Sigmoid colon (tissue), 7 donors: ENCODE data around the gene GALNT12. TPM values are rescaled to one million over a fixed set of nuclear protein-coding genes. Genes with fewer than 3 reads are reported as not detected.

Experiments used
- DNase-seq: peaks from one replicate; pipeline ENCODE4 v3.0.0-alpha.2; 2019
- H3K27ac ChIP-seq, 4 donors: fragments of 200-600 bp; sonication (generic); one replicate each; pipeline ENCODE4 v1.5.1; 2016 to 2019; ENCODE audit warnings: mild to moderate bottlenecking in 1 of 4
- H3K27me3 ChIP-seq, 3 donors: fragments of 200-600 bp; sonication (generic); one replicate each; pipeline ENCODE4 v1.5.1; 2019; ENCODE audit warnings: mild to moderate bottlenecking in 1 of 3
- H3K36me3 ChIP-seq, 4 donors: fragments of 200-600 bp; sonication (generic); one replicate each; pipeline ENCODE4 v1.5.1; 2016 to 2019
- H3K4me1 ChIP-seq, 4 donors: fragments of 200-600 bp; sonication (generic); one replicate each; pipeline ENCODE4 v1.5.1; 2017 to 2019
- H3K4me3 ChIP-seq, 4 donors: fragments of 200-600 bp; sonication (generic); one replicate each; pipeline ENCODE4 v1.5.1; 2017 to 2019; ENCODE audit warnings: mild to moderate bottlenecking in 2 of 4, moderate library complexity in 1 of 4
- H3K9me3 ChIP-seq, 4 donors: fragments of 200-600 bp in 3 of 4; sonication (generic) in 3 of 4; one replicate each; pipeline versions ENCODE4 v1.5.1 to v1.6.1; 2013 to 2019
- EP300 ChIP-seq, 4 donors: sonication (generic); formaldehyde crosslinking; IDR thresholded peaks; one replicate each; pipeline ENCODE4 v1.6.1; 2017; ENCODE audit warnings: antibody characterized with exemption in 4 of 4
- POLR2A ChIP-seq, 2 donors: fragments of 450-650 bp; IDR thresholded peaks; one replicate each; pipeline ENCODE4 v1.6.1; 2016; ENCODE audit warnings: antibody characterized with exemption in 2 of 2, mild to moderate bottlenecking in 2 of 2, moderate library complexity in 2 of 2
- POLR2AphosphoS5 ChIP-seq, 4 donors: sonication (generic); formaldehyde crosslinking; IDR thresholded peaks; one replicate each; pipeline ENCODE4 v1.6.1; 2017; ENCODE audit warnings: antibody characterized with exemption in 4 of 4
- WGBS, 2 donors: extraction: QIAGEN DNeasy Blood & Tissue Kit; methylation state at CpG; one replicate each; pipeline ENCODE4 v1.1.7; 2013; 5-methylcytosine and 5-hydroxymethylcytosine counted together
- intact Hi-C: fragments of 100-400 bp; cut with DNase I; formaldehyde crosslinking; loops from one replicate; pipeline ENCODE4 v1.15.1; 2023
- polyA plus RNA-seq, 3 donors: library from polyadenylated mRNA; stranded (reverse); fragments of 200-250 nt; gene quantifications; one replicate each; pipeline ENCODE4 v1.2.3, GENCODE V29; 2013
- total RNA-seq, 4 donors: library from RNA; depleted of rRNA; stranded (reverse); fragments of >200 nt; gene quantifications; one replicate each; pipeline ENCODE4 v1.1.0, GENCODE V29; 2016
- TF ChIP-seq, protein P1 (sequence below), 4 experiments: fragments of 450-650 bp in 3 of 4; fragments of 200-600 bp in 1 of 4; IDR thresholded peaks; one replicate each; pipeline ENCODE4 v1.5.1; 2016 to 2019; ENCODE audit warnings: antibody characterized with exemption in 4 of 4, mild to moderate bottlenecking in 3 of 4, moderate library complexity in 2 of 4
- donor health status: healthy with polysubstance abuse.
- donor health status: Bipolar disorder and iron deficiency.
- donor health status: healthy.

The GALNT12 gene
- total and polyA plus RNA-seq, 7 donors: 11.5 to 34.2 (median 18.9) TPM

DNA sequence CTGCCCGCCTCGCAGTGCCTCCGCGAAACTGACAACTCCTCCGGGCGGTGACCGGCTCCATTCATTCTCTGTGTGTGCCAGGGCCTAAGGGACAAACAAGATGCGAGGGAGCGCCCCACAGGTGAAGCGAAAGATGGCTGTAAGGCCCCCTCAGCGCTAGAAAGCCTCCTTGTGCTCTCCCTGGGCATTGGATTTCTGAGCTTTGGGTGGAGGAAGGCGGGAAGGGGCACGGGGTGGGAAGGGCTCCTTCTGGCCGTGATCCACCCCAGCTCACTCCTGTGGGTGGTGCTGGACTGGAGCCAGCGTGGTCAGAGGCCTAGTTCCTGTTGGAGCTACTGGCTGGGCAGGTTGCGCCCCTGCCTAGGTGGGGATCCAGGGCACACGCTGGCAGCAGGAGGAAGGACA is 943 bp downstream of the GALNT12 start:
- H3K9me3 ChIP-seq: no peaks in the 10 kb centered on the region
- no peaks in the 10 kb centered on the region for H3K36me3 ChIP-seq
- DNase-seq: peak; percentile 75
- peak overlapping the region; percentile 83 to 90 (median 86) for H3K27ac ChIP-seq
- H3K4me1 ChIP-seq: peaks cover 0 to 68% (median 51%) of the 10 kb centered on the region in 4 donors
- WGBS, 2 donors: 9 to 24% methylated on average over 17 of the region's 17 CpGs
- intact Hi-C loops: loop anchor here (5.0 to 10.0 kb wide), 4 partner anchors 39 to 1009 kb away; partner anchors contain the start of genes ALG2 and SEC61B
- H3K27me3 ChIP-seq: no peaks in the 10 kb centered on the region
- TF ChIP-seq EP300 (IDR thresholded peaks at IDR 0.05) (no peak), POLR2AphosphoS5 (IDR thresholded peaks at IDR 0.05) (no peak), POLR2A (IDR thresholded peaks at IDR 0.05) (no peak)
- TF ChIP-seq, protein P1, sequence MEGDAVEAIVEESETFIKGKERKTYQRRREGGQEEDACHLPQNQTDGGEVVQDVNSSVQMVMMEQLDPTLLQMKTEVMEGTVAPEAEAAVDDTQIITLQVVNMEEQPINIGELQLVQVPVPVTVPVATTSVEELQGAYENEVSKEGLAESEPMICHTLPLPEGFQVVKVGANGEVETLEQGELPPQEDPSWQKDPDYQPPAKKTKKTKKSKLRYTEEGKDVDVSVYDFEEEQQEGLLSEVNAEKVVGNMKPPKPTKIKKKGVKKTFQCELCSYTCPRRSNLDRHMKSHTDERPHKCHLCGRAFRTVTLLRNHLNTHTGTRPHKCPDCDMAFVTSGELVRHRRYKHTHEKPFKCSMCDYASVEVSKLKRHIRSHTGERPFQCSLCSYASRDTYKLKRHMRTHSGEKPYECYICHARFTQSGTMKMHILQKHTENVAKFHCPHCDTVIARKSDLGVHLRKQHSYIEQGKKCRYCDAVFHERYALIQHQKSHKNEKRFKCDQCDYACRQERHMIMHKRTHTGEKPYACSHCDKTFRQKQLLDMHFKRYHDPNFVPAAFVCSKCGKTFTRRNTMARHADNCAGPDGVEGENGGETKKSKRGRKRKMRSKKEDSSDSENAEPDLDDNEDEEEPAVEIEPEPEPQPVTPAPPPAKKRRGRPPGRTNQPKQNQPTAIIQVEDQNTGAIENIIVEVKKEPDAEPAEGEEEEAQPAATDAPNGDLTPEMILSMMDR (IDR thresholded peaks at IDR 0.05): no peak
- H3K4me3 ChIP-seq: peak overlapping the region; percentile 42 to 64 (median 62)

DNA sequence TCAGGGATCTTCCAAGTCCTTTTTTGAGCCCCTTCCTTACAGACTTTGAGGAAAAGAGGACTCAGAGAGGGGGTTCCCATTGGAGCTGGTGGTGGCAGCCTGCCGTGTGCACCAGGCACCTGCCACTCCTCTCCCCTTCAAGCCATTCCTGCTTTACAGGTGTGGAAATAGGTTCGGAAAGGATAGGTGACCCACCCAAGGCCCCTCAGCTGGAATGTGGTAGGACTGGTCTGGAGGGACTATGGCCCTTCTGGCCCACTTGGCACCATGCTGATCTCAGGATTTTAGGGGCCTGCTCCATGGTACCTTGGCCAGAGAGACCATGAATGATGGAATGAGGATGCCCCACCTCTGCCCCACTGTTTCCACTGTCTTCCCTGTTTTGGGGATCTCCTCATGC is 1.4 kb downstream of the GALNT12 start:
- Histone ChIP-seq H3K27ac (peak overlapping the region; percentile 83 to 90 (median 86)), H3K27me3 (no peaks in the 10 kb centered on the region), H3K36me3 (no peaks in the 10 kb centered on the region), H3K4me1 (peaks cover 0 to 63% (median 50%) of the 10 kb centered on the region in 4 donors), H3K4me3 (peak overlapping the region in 2 of 4 donors; percentile 62 to 64), H3K9me3 (no peaks in the 10 kb centered on the region)
- WGBS, 2 donors: 19 to 63% methylated on average over 2 of the region's 2 CpGs
- intact Hi-C loops: loop anchor here (5.0 to 10.0 kb wide), 4 partner anchors 38 to 1008 kb away; partner anchors contain the start of genes ALG2 and SEC61B
- TF ChIP-seq EP300 (IDR thresholded peaks at IDR 0.05): no peak
- no peak for TF ChIP-seq POLR2A (IDR thresholded peaks at IDR 0.05)
- TF ChIP-seq POLR2AphosphoS5 (IDR thresholded peaks at IDR 0.05): no peak
- TF ChIP-seq, protein P1 (IDR thresholded peaks at IDR 0.05): no peak
- DNase-seq: no peak

DNA sequence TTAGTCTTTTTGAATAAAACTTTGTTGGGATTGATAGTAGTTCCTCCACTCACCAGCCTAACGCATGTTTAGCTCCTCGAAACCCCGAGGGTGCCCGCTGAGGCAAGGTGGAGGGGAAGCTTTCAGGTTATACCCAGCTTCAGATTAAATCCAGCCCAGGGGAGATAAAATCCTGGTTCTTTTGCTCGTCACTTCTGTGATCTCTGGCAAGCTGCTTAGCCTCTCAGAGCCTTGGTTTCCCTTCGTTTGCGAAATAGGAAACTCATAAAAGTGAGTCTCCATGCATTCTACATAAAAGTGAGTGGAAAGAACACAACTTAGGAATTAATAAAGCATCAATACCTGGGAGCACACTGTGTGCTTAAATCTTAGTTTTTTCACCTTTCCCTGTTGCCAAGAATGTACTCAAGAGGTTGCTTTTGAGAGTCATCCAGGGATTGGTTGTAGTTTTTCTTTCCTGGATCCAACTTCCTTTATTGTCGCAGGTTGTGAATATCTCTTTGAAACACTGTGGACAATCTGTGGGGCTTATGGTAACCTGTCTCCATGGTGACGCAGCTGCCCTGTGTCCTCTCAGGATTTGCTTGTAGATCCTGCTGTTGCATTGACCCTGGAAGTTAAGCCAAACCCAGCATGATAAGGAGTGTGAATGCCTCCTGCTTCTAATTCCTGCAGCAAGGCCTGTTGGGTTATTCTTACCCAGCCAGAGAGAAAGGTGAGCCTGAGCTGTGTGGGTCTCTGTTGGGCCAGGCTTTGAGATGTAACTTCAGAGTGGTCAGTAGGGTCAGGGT is 2.0 kb downstream of the GALNT12 start:
- Histone ChIP-seq H3K9me3 (no peaks in the 10 kb centered on the region), H3K36me3 (no peaks in the 10 kb centered on the region), H3K27ac (peak overlapping the region in 3 of 4 donors; percentile 18 to 90 (median 86)), H3K27me3 (no peaks in the 10 kb centered on the region), H3K4me3 (no peak overlapping the region), H3K4me1 (peaks cover 0 to 57% (median 45%) of the 10 kb centered on the region in 4 donors)
- intact Hi-C loops: loop anchor here (5.0 to 10.0 kb wide), 4 partner anchors 38 to 1008 kb away; partner anchors contain the start of genes ALG2 and SEC61B
- 56 to 80% methylated on average over 9 of the region's 9 CpGs for WGBS, 2 donors
- DNase-seq: no peak
- TF ChIP-seq, protein P1 (IDR thresholded peaks at IDR 0.05): no peak
- TF ChIP-seq EP300 (IDR thresholded peaks at IDR 0.05) (no peak), POLR2A (IDR thresholded peaks at IDR 0.05) (no peak), POLR2AphosphoS5 (IDR thresholded peaks at IDR 0.05) (no peak)

DNA sequence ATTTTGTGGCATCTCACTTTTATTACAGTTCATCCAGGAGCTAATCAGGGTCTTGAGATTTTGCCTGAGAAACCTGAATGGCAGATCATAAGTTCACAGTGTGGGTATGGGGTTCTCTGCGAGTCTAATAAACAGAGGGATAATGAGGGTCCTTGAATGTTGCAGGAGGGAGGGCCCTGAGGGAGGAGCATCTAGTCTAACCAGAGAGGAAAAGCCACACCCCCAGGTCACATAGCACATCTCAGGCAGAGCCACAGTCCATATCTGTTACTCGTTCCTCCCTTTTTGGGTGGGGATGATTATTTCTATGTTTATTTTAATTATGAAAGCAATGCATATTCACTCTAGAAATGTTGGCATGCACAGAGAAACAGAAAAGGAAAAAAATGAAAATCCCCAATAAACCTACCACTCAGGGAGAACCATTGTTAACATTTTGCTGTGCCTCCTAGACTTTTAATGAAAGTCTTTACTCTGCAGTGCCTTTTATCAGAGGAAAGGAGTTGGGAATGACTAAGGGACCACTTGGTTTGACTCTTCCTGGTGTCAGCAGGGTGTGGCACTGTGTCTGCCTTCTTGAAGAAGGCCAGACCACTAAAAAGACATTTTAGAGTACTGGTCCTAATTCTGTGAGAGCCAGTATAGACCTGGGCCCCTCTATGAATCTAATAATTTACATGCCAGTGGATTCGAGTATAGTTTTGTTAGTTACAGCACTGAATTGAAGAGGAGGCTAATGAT is 2.8 kb downstream of the GALNT12 start:
- no peak for DNase-seq
- H3K27me3 ChIP-seq: no peaks in the 10 kb centered on the region
- no peak for TF ChIP-seq POLR2A (IDR thresholded peaks at IDR 0.05)
- TF ChIP-seq, protein P1 (IDR thresholded peaks at IDR 0.05): no peak
- no peak for TF ChIP-seq POLR2AphosphoS5 (IDR thresholded peaks at IDR 0.05)
- no peak for TF ChIP-seq EP300 (IDR thresholded peaks at IDR 0.05)
- H3K27ac ChIP-seq: peak overlapping the region in 2 of 4 donors; percentile 86 to 90
- 49 to 77% methylated on average over 3 of the region's 3 CpGs for WGBS, 2 donors
- no peaks in the 10 kb centered on the region for H3K36me3 ChIP-seq
- peaks cover 0 to 49% (median 38%) of the 10 kb centered on the region in 4 donors for H3K4me1 ChIP-seq
- intact Hi-C loops: no loop called here
- H3K4me3 ChIP-seq: no peak overlapping the region
- H3K9me3 ChIP-seq: no peaks in the 10 kb centered on the region
